Transverse colon (tissue), 4 donors: Measurements from ENCODE around the gene FEN1. TPM values are rescaled to one million over a fixed set of nuclear protein-coding genes. Genes with fewer than 3 reads are reported as not detected.

Experiments used
- DNase-seq: peaks from one replicate; pipeline ENCODE4 v3.0.0-alpha.2; 2019
- H3K27ac ChIP-seq, 4 donors: fragments of 200-600 bp; sonication (generic); 2 replicates each; pipeline ENCODE4 v1.5.1; 2016 to 2018; ENCODE audit warnings: inconsistent platforms in 4 of 4
- H3K27me3 ChIP-seq: fragments of 200-600 bp; sonication (generic); 2 replicates; pipeline ENCODE4 v1.5.1; 2017; ENCODE audit warnings: inconsistent platforms
- H3K36me3 ChIP-seq, 4 donors: fragments of 200-600 bp; sonication (generic); 2 replicates each; pipeline ENCODE4 v1.5.1; 2017 to 2019; ENCODE audit warnings: inconsistent platforms in 4 of 4
- H3K4me1 ChIP-seq, 4 donors: fragments of 200-600 bp; sonication (generic); 2 replicates each; pipeline ENCODE4 v1.5.1; 2017 to 2020; ENCODE audit warnings: inconsistent platforms in 4 of 4
- H3K4me3 ChIP-seq, 4 donors: fragments of 200-600 bp; sonication (generic); 1 replicate in 1 of 4; 2 replicates in 3 of 4; pipeline versions ENCODE4 v1.5.1 to v1.6.1; 2017 to 2019; ENCODE audit warnings: inconsistent platforms in 4 of 4
- H3K9me3 ChIP-seq, 2 donors: fragments of 200-600 bp; sonication (generic); 2 replicates each; pipeline ENCODE4 v1.5.1; 2017 to 2019; ENCODE audit warnings: inconsistent platforms in 2 of 2
- EP300 ChIP-seq: sonication (generic); formaldehyde crosslinking; IDR thresholded peaks from one replicate; pipeline ENCODE4 v1.6.1; 2017; ENCODE audit warnings: antibody characterized with exemption, low read depth
- POLR2A ChIP-seq: fragments of 450-650 bp; IDR thresholded peaks from one replicate; pipeline ENCODE4 v1.6.1; 2016; ENCODE audit warnings: antibody characterized with exemption, mild to moderate bottlenecking, moderate library complexity
- POLR2AphosphoS5 ChIP-seq, 3 donors: sonication (generic); formaldehyde crosslinking; IDR thresholded peaks; one replicate each; pipeline ENCODE4 v1.6.1; 2016; ENCODE audit warnings: antibody characterized with exemption in 3 of 3
- WGBS, 2 donors: methylation state at CpG; one replicate each; pipeline ENCODE4 v1.1.5; 2018; ENCODE audit warnings: low coverage in 1 of 2; 5-methylcytosine and 5-hydroxymethylcytosine counted together
- in situ Hi-C, 4 donors: fragments of 200-750 bp; cut with MboI; loops; one replicate each; pipeline versions ENCODE4 v1.15.0 to v1.15.1; 2017; ENCODE audit warnings: low sequenced_read_pairs in 3 of 4, low pct_ligation_motif_present in 1 of 4, low pct_unique_long_range_greater_than_20kb in 1 of 4
- intact Hi-C: fragments of 100-400 bp; cut with DNase I; formaldehyde crosslinking; loops from one replicate; pipeline ENCODE4 v1.15.1; 2023; ENCODE audit warnings: low total_unique reads
- total RNA-seq, 4 donors: library from RNA; depleted of rRNA; stranded (reverse); fragments of >200 nt; gene quantifications; one replicate each; pipeline ENCODE4 v1.1.0, GENCODE V29; 2016
- TF ChIP-seq, protein P1 (sequence below), 5 experiments: fragments of 200-600 bp in 3 of 5; fragments of 450-650 bp in 2 of 5; sonication (generic) in 3 of 5; IDR thresholded peaks; 1 replicate in 2 of 5; 2 replicates in 3 of 5; pipeline ENCODE4 v1.5.1; 2016 to 2017; ENCODE audit warnings: antibody characterized with exemption in 5 of 5, inconsistent platforms in 3 of 5, mild to moderate bottlenecking in 2 of 5, moderate library complexity in 1 of 5

Gene FEN1
- total RNA-seq, 4 donors from 2014 or later, result 1.00 to 9.4 (median 4.5) TPM

DNA sequence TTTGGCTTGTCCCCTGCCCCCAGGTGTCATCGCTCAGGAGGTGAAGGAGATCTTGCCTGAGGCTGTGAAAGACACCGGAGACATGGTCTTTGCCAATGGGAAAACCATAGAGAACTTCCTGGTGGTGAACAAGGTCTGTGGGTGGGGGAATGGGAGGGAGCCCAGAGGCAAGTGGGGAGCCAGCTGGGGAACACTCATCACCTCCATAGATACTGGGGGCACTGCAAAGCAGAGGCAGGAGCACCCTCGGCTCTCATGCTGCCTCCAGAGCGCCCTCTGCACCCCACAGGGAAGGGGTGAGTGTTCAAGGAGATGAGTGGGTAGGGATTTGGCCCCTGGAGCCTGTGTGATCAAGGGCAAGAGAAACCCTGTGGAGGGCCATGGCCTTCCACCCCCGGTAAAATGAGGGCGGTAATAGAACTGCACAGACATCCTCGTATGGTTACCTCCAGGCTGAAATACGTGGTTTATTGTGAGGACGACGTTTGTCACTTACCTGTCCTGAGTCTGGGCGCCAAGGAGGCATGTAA is 14.3 kb upstream of the FEN1 start:
- Histone ChIP-seq H3K27ac (no peak overlapping the region), H3K9me3 (no peaks in the 10 kb centered on the region), H3K4me3 (no peak overlapping the region), H3K4me1 (peaks cover 0 to 7% (median 0%) of the 10 kb centered on the region in 4 donors), H3K36me3 (no peaks in the 10 kb centered on the region), H3K27me3 (no peaks in the 10 kb centered on the region)
- TF ChIP-seq EP300 (no peak), POLR2A (no peak), POLR2AphosphoS5 (IDR thresholded peaks at IDR 0.05) (no peak)
- TF ChIP-seq, protein P1, sequence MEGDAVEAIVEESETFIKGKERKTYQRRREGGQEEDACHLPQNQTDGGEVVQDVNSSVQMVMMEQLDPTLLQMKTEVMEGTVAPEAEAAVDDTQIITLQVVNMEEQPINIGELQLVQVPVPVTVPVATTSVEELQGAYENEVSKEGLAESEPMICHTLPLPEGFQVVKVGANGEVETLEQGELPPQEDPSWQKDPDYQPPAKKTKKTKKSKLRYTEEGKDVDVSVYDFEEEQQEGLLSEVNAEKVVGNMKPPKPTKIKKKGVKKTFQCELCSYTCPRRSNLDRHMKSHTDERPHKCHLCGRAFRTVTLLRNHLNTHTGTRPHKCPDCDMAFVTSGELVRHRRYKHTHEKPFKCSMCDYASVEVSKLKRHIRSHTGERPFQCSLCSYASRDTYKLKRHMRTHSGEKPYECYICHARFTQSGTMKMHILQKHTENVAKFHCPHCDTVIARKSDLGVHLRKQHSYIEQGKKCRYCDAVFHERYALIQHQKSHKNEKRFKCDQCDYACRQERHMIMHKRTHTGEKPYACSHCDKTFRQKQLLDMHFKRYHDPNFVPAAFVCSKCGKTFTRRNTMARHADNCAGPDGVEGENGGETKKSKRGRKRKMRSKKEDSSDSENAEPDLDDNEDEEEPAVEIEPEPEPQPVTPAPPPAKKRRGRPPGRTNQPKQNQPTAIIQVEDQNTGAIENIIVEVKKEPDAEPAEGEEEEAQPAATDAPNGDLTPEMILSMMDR (IDR thresholded peaks at IDR 0.05), result no peak
- WGBS, 2 donors, result 81% methylated on average over 11 of the region's 11 CpGs; no CpG with 5 or more reads in 1 of the 2 donors
- in situ Hi-C loops (loop anchor here in 2 of 4 donors (25.0 kb wide), 1 partner anchor 334 kb away; the partner anchor contains the start of gene INCENP (in 2 of the 2)), intact Hi-C loops (no loop called here)
- DNase-seq, result no peak

DNA sequence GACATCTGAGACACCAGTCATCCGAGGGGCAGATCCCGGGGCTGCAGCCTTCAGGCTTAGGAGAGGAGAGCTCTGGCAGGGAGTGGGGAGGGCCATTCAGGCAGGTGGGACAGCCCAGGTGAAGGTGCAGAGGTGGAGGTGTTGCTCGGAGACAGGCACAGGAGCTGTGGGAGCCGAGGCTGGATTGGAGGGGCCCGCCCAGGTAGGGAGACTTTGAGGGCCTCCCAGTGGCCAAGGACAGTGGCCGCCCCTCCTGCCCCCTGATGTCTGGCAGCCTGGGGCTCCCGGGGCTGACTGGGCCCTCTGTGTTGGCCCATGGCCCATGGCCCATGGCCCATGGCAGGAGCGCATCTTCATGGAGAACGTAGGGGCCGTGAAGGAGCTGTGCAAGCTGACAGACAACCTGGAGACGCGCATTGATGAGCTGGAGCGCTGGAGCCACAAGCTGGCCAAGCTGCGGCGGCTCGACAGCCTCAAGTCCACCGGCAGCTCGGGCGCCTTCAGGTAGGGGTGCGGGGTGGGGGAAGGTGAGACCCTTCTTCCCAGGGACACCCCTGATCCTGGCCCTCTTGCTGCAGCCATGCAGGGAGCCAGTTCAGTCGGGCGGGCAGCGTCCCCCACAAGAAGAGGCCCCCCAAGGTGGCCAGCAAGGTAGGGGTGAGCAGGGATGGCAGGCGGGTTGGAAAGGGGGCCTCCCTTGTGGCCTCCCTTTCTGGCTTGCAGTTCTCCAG is 13.6 kb upstream of the FEN1 start:
- intact Hi-C loops (no loop called here), in situ Hi-C loops (loop anchor here in 2 of 4 donors (25.0 kb wide), 1 partner anchor 333 kb away; the partner anchor contains the start of gene INCENP (in 2 of the 2))
- DNase-seq, result no peak
- WGBS, 2 donors, result 91 to 93% methylated on average over 4 to 24 of the region's 24 CpGs
- Histone ChIP-seq H3K27me3 (no peaks in the 10 kb centered on the region), H3K36me3 (no peaks in the 10 kb centered on the region), H3K4me3 (no peak overlapping the region), H3K27ac (no peak overlapping the region), H3K9me3 (no peaks in the 10 kb centered on the region), H3K4me1 (peaks cover 0 to 7% (median 0%) of the 10 kb centered on the region in 4 donors)
- TF ChIP-seq EP300 (no peak), POLR2A (no peak), POLR2AphosphoS5 (IDR thresholded peaks at IDR 0.05) (no peak)
- TF ChIP-seq, protein P1 (IDR thresholded peaks at IDR 0.05), result no peak

DNA sequence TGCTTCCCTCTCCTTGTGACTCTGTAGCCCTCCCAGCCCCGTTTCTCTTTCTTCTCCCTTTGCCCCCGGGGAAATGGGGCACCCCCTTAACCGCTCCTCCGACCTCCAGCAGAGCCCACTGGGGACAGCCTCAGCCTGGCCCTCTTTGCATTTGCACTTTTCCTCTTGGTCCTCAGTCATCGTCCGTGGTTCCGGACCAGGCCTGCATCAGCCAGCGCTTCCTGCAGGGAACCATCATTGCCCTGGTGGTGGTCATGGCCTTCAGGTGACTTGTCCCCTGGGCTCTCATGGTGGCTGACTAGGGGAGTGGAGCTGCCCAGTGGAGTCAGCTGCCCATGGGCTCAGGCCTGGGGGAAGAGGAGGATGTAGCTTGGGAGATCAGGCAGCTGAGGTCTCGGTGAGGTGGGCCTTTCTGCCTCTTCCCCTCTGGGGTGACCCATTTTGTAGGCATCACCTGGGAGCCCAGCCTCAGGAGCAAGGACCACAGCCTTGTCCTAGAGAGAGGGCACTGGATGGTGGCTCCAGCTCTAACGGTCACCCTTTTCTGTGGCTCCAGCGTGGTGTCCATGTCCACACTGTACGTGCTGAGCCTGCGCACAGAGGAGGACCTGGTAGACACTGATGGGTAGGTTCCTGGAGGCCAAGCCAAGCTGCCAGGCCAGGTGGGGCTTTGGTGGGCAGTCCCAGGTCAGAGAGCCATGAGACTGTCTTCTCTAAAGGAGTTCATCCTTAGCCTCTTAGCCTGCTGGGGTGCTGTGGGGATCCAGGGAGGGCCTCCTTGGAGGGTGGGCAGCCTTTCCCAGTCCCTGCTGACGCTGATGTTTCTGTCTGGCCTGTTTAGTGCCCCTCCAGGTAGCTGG is 12.8 kb upstream of the FEN1 start:
- DNase-seq, result no peak
- no peaks in the 10 kb centered on the region for H3K36me3 ChIP-seq
- peaks cover 0 to 7% (median 0%) of the 10 kb centered on the region in 4 donors for H3K4me1 ChIP-seq
- H3K4me3 ChIP-seq, result no peak overlapping the region
- no peaks in the 10 kb centered on the region for H3K27me3 ChIP-seq
- no peak overlapping the region for H3K27ac ChIP-seq
- intact Hi-C loops, result no loop called here
- no peaks in the 10 kb centered on the region for H3K9me3 ChIP-seq
- WGBS, 2 donors, result 76 to 85% methylated on average over 4 to 14 of the region's 14 CpGs
- in situ Hi-C loops, result loop anchor here in 2 of 4 donors (25.0 kb wide), 1 partner anchor 332 kb away; the partner anchor contains the start of gene INCENP (in 2 of the 2)
- TF ChIP-seq, protein P1 (IDR thresholded peaks at IDR 0.05), result no peak
- TF ChIP-seq POLR2A (no peak), POLR2AphosphoS5 (IDR thresholded peaks at IDR 0.05) (no peak)
